Measurements from ENCODE around the gene MICAL3. TPM values are rescaled to one million over a fixed set of nuclear protein-coding genes. Genes with fewer than 3 reads are reported as not detected.

The MICAL3 gene
- polyA plus RNA-seq, 1 of the 3 experiments (the other 2 are of a cell fraction): 83.1 TPM

- no peak for TF ChIP-seq POLR2AphosphoS5 (IDR thresholded peaks at IDR 0.05; ENCODE audit: low read depth, low read length)
- no peak for TF ChIP-seq TEAD4 (IDR thresholded peaks at IDR 0.05; ENCODE audit: borderline replicate concordance, insufficient read depth)
- TF ChIP-seq EP300 (IDR thresholded peaks at IDR 0.05; ENCODE audit: borderline replicate concordance in 1 of 2, low read depth in 1 of 2, low read length in 1 of 2): no peak
- TF ChIP-seq FOXM1 (IDR thresholded peaks at IDR 0.05; ENCODE audit: low read depth): no peak
These were observed 239.6 kb downstream of the MICAL3 start (continued) for GRCh38 chr22:17784776-17785175.

DNA sequence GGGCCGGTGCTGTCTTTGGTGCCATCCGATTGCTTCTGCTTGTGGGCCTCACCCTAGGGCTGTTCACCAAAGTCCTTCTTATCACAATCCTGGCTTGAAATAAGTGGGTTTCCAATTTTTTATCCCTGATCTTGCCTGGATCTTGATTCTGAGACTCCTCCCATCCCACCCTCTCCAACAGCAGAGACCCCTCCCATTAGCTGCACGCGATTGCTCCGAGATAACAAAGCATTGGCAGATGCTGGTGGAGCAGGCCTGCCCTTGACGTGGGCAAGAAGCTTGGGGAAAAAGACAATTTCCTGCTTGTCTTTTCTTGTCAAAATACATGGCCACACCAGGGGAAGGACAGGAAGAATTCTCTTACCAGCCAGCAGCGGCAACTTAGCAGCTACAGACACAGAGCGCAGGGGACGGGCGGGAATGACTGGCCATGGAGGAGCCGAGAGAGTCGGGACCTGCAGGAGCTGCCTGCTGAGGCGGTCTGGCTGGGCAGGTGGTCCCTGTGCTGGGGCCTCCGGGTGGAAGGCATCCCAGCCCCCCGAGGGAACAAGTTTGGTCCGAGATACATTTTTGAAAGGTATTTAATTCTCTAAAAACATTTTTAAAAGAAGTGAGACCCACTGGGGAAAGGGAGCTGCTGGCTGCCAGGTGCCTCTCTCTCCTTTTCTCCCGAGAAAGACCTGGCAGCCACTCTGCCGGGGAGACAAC lies 240.4 kb downstream of the MICAL3 start:
- Histone ChIP-seq H3K9ac (no peak overlapping the region), H3K79me2 (ENCODE audit: insufficient read depth) (no peaks in the 10 kb centered on the region), H3K27me3 (ENCODE audit: insufficient read depth) (no peaks in the 10 kb centered on the region), H3K9me3 (no peaks in the 10 kb centered on the region), H3F3A (replicated peaks; ENCODE audit: insufficient read depth) (no peaks in the 10 kb centered on the region), H3K27ac (ENCODE audit: low read depth in 2 of 2, low read length in 1 of 2) (no peak overlapping the region; a peak in 1 of 4 replicates), H4K20me1 (ENCODE audit: insufficient read depth) (no peaks in the 10 kb centered on the region), H3K4me2 (no peak overlapping the region), H3K36me3 (replicated peaks in 1 of 2; ENCODE audit: control insufficient read depth in 1 of 2, insufficient read depth in 2 of 2, low read length in 1 of 2) (peaks cover 0 to 12% of the 10 kb centered on the region in 2 experiments), H3K4me3 (ENCODE audit: low read depth in 2 of 2, low read length in 1 of 2) (no peak overlapping the region), H2AFZ (ENCODE audit: low read depth) (no peak overlapping the region), H3K9me2 (no peaks in the 10 kb centered on the region), H3K4me1 (ENCODE audit: control insufficient read depth in 1 of 2, insufficient read depth in 2 of 2, low read depth in 1 of 2, low read length in 1 of 2) (peaks cover 12 to 34% of the 10 kb centered on the region in 2 experiments; a peak in 3 of 4 replicates)
- TF ChIP-seq USF1 (IDR thresholded peaks at IDR 0.05; ENCODE audit: borderline replicate concordance, low read depth) (no peak), RXRA (IDR thresholded peaks at IDR 0.05; ENCODE audit: borderline replicate concordance, low read depth) (no peak), GATA2 (CRISPR knock-in tag; IDR thresholded peaks at IDR 0.05) (peak; percentile 16; the same call in 1 of the 2 replicates), TEAD4 (IDR thresholded peaks at IDR 0.05; ENCODE audit: borderline replicate concordance, insufficient read depth) (no peak), REST (IDR thresholded peaks at IDR 0.05; ENCODE audit: low read depth, low read length) (no peak), FOSL2 (IDR thresholded peaks at IDR 0.05; ENCODE audit: borderline replicate concordance, low read depth) (no peak)
- ChIA-PET CTCF (interaction anchor here (0.7 to 1.9 kb wide), 2 partner anchors 42 to 292 kb away, joined by 4 to 9 read pairs; no protein-coding TSS in a partner anchor), POLR2A (interaction anchor here (0.7 kb wide), 1 partner anchor 9 kb away, joined by 3 read pairs; no protein-coding TSS in a partner anchor)
- WGBS (ENCODE audit: low lambda C conversion rate): 94% methylated on average over 15 of the region's 18 CpGs
- DNase-seq: peak; percentile 59
